Measurements from ENCODE around the gene ANO8.
A peak's percentile ranks its signal among the peaks of the same experiment; 100 is the strongest.

Gene ANO8

DNA sequence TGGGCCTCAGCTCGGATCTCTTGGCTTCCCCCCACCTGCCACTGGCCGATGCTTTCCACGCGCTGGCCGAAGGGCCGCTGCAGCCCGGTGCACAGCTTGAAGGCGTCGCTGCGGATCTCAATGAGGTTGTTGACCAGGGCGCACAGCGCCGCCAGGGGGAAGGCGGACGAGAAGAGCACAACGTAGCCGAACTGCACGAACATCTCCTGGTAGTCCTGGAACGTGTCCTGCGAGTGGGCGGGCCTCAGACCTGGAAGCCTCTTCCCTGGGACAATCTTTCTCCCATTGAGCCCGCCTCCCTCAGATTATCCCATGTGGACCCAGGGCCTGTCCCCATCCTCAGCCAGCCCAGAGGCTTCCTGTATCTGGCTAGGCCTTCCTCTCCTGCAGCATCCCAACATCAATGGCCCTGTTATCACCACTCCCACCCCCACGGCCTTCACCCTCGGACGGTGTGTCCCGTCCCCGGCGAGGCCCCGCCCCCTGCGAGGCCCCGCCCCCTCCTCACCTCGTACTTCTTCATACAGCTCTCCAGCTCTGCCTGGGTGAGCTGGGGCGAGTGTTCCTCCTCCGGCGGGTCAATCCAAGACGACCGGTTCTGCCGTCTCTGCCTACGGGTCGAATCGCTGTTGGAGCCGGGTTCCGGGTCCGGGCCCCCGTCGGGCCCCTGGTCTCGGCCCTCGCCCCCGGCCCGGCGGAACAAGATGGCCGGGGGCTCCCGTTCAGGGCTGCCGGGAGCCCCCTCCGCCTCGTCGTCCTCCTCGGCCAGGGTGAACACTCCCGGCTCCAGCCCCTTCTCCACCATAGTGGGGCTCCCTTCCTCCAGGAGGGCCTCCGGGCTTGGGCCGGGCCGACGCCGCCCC is 6.8 kb downstream of the ANO8 start:
- DNase-seq, result no peak

DNA sequence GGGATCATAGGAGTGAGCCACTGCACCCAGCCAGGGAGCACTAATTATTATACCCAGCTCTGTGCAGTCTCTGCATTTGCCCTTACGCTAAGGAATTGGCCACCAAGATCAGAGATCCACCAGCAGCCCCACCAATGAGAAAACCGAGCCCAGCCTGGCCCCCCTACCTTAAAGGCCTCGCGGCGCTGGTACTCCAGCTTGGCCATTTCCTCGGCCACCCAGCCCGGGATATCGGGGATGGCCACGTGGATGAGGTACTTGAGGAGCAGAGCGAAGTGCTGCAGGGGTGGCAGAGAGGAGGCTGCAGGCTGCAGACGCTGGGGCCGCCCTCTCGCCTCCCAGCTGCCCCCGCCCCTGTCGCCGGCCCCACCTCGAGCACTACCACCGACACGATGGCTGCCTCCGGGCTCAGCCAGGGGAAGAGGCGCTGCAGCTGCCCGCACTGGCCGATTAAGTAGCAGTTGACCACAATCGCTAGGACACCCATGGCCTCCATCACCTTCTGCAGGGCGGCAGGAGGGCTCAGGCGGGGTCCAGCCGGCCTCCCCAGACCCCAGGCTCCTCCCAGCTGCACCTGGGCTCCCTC is 7.5 kb downstream of the ANO8 start:
- DNase-seq, result no peak

DNA sequence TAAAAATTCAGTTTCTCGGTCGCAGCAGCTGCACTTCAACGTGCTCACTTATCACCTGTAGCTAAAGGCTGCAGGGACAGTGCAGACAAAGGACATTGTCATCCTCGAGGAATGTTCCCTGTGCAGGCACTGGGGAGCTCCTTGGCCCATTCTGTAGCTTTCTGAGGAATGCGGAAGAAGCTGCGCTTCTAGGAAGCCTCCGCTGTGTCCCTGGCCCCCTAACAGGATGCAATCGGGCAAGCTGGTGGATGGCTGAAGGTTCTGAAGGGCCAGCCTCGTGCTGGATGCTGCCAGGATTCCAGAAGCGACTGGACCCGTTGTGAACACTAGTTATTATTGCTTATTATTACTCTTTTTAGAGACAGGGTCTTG is 8.1 kb downstream of the ANO8 start:
- DNase-seq, result no peak

DNA sequence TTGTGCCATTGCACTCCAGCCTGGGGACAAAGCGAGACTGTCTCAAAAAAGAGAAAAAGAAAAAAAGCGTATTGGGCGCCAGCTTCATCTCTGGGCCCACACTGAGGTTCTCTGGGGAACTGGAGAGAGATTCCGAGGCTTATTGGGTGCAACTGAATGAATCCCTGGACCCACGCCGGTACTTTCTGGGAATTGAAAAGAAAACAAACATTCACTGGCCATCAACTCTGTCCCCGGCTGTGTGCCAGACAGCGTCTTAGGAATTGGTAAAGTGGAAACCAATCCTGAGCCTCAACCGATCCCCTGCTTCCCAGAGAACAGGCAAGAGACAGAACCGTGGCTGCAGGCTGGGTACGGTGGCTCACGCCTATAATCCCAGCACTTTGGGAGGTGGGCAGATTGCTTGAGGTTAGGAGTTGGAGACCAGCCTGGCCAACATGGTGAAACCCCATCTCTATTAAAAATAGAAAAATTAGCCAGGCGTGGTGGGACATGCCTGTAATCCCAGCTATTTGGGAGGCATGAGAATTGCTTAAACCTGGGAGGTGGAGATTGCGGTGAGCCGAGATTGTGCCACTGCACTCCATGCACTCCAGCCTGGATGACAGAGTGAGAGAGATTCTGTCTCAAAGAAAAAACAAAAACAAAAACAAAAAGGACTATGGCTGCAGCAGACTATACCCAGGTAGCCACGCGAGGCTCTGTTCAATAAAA is 8.6 kb downstream of the ANO8 start:
- no peak for DNase-seq

DNA sequence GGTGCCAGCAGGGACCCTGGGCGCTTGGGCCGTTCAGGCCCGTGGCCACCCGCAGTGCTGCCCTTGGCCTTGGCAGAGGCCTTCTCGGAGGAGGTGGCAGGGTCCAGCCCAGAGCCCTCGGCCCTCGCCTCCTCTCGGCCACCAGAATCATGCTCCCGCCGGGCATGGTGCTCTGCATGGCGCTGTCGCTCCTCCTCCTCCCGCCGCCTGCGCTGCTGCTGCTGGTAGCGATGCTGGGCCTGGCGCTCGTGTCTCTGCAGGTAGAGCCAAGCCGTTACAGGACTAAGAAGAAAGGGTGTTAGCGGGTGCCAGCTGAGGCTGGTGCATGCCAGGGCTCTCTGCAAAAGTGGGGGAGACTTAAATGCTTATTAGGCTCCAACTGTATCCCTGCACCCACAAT is 9.5 kb downstream of the ANO8 start:
- DNase-seq, result no peak

DNA sequence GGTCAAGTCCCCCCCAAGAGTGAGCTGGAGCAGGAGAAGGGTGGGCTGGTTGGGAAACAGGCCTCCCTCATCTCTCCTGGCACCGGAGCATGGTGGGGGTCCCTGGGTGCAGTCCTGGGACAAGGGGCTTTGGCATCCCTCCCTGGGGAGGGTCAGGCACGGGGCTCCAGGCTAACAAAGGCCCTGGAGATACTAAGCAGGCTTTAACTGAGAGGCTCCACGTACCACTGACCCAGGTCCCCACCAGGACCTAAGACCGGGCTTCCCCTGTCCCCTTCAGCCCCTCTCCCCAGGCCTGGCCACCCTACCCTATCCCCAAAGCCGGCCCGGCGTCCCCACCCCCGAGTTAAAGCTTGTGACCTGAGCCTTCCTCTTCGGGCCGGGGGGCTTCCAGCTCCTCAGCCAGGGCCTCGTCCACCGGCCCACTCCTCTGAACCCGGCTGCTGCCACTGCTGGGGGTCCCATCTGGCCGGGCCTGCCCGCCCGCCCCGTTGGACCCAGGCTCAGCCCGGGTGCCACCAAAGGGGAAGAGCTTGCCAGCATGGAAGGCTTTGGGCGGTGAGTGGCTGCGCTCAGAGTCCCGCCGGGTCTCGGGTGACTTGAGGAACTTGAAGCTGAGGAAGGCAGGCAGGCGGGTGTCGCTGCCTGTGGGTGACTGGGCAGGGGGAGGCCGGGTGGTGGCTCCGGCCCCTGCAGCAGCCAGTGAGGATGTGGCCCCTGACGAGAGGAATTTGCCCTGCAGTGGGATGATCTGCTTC is 10.1 kb downstream of the ANO8 start:
- DNase-seq, result no peak

DNA sequence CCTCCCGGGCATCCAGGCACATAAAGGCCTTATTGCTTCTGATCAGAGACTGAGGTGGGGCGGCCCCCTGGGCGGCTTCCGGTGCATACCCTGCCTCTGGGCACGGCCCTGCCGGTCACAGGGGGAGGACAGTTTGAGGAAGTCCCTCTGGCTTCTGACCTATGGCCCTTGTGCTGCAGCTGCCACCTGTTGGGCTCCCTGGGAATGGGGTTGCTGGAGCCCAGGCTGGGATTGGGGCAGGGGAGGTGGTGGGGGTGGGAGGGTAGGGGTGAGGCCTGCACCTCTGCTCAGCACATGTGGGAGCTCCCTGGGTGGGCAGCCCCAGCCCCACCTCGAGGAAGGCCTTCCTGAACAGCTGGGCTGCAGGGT is 10.7 kb downstream of the ANO8 start:
- DNase-seq, result no peak

DNA sequence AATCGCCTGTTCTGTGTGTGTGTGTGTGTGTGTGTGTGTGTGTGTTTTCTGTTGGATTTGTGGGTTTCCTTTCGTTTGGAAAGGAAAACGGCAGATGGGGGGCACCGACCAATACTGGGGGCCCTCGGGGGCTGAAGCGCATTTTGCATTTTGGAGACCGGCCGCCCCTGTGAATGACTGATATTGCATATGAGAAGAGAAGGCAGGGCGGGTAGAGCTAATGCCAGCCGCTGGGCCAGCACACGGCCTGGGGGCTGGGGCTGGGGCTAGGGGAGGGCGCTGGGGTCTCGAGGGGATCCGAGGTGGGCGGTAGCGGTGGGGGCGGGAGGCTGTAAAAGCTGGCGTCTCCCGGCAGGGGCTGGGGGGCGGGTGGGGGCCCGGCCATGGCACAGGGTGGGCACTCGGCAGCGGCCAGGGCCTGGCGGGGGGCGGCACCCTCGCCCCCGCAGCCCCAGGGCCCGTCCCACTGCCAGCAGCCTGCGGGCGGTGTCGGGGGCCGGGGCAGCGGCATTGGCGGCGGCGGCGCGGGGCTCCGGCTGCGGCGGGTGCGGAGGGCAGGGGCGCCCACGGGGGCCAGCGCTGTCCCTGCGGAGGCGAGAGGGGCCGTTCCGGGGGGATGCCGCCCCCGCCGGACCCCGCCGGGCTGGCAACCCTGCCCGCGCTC is 11.2 kb downstream of the ANO8 start:
- DNase-seq, result no peak

DNA sequence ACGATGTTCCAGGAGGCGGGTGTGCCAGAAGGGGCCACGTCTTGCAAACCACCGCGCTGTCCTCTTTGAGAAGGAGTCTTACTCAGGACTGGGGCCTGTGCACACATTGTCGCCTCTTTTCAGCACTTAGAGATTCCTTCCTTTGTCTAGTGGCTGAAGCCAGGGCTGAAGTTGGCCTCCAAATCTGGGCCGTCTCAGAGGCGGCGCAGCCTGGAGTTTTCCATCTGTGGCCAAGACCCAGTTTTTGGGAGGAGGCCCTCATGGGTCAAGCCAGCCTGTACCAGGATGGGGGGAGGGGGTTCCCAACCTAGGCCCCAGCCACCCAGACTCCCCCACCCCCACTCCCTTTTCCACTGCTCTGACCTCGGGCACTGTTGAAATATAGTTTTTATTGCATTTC is 11.8 kb downstream of the ANO8 start:
- DNase-seq, result no peak

DNA sequence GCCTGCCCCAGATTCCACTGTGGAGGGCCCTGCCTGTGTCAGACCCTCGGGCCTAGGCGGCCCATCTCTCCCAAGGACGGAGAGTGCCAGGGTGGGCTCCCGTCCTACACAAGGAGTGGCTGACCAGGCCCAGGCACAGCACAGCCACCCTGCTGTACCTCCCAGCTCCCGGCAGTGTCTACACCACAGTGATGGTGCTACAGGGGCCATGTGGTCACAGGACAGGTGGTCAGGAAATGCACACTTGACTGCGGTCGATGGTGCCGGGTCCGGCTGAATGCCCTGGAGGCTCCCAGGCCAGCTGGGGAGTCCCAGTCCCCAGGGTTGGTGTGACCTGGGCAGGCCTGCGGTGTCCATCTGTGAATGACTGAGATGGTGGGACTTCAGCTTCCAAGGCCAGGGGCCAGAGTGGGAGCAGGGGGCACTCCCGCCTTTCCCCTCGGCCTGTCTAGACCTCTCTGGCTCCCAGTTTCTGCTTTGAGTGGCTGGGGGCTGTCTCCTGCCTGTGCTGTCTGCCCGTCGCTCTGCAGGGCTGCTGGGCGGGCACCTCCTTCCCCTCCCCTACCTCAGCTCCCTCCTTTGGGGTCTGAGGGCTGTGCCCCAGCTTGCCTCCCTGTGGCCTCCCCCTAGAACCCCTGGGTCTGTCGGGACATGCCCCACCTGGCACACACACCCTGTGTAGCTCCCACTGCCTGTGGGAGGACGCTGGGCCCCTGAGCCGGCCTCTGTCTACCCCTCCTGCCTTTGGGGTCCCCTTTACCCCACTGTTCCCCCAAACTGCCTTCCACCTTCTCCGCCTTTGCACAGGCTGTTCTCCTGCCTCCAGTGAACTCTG is 12.8 kb downstream of the ANO8 start:
- no peak for DNase-seq

DNA sequence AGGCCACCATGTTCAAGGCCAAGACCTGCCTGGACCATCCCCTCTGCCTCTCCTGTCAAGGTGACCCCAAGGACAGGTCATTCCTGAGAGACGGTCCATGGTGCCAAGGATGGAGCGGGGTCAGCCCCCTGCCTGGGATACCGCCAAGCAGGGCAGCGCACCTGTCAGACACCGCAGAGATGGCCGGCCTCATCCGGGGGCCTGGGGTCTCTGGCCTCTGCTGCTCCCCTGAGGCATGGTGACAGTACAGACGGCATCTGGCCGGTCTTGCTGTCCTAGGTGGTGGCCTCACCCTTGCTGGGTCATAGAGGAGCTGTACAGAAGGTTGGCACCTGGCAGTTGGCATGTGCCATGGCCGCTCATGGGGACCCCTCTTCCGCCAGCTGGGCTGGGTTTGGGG is 14.2 kb downstream of the ANO8 start:
- DNase-seq, result no peak

DNA sequence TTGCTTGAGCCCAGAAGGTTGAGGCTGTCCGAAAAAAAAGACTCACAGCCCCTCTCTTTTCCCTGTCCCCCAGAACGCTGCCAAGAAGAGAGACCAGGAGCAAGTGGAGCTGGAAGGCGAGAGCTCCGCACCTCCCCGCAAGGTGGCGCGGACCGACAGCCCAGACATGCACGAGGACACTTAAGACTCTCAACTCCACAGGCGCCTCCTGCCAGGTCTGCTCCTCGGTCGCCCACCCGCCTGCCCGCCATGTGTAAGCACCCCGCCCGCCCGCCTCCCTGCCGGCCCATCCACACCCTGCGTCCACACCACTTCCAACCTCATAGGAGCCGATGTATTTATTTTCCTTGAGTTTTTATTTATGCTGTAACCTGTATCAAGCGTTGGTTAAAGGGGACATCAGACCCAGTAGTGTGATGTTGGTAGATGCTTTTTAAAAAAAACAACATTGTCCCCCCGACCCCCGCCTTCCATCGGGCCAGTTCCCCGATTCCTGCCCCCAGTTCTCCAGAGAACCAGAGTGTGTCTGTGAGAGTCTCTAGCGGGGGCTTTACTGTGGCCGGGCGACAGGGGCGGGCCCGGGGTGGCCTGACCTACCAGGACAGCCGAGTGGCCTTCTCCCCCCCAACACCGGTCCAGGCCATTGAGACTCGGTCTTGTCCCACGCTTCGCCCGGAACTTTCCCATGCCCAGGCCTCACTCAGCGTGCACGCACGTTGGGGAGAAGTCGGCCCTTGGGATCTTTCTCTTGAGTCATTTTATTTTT is 15.0 kb downstream of the ANO8 start:
- DNase-seq, result no peak

DNA sequence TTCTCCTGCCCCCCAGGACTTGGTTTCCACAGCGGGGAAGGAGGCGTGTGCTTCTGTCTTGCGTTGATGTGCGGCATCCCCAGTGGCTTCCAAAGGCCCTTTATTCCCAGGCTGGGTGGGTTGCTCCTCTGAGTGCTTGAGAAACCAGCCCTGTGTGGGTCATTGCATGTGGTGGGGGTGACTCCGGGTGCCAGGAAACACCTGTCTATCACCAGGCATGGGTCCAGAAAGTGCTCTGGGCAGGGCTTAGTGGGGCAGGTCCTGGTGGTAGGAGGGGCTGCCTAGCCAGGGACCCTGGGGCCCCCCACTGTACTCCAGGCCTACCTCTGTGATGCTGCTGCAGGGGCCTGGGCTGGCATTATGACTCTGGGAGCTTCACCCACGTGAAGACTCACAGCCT is 15.7 kb downstream of the ANO8 start:
- no peak for DNase-seq

DNA sequence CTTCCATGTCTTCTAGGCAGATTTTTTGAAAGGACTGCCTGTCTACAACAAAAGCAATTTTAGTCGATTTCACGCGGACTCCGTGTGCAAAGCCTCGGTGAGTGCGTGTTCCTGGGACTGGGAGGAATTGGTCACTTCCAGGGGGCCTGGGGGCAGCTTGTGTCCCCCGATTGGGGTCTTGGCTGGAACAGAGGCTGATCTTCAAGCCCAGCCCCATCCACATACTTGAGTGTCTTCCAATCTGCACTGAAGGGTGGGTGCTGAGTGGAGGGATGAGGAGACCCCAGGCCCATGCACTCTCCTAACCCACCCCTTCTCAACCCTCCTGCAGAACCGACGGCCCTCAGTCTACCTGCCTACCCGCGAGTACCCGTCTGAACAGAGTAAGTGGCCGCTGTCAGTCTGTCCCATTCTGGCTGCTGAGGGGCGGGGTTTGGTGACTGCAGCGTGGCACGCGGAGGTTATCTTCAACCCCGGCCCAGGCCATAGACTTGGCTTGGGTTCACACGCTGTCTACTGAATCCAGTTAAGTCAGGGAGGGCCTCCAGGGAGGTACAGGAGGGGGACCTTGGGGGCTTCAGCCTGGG is 20.6 kb downstream of the ANO8 start:
- DNase-seq, result no peak

DNA sequence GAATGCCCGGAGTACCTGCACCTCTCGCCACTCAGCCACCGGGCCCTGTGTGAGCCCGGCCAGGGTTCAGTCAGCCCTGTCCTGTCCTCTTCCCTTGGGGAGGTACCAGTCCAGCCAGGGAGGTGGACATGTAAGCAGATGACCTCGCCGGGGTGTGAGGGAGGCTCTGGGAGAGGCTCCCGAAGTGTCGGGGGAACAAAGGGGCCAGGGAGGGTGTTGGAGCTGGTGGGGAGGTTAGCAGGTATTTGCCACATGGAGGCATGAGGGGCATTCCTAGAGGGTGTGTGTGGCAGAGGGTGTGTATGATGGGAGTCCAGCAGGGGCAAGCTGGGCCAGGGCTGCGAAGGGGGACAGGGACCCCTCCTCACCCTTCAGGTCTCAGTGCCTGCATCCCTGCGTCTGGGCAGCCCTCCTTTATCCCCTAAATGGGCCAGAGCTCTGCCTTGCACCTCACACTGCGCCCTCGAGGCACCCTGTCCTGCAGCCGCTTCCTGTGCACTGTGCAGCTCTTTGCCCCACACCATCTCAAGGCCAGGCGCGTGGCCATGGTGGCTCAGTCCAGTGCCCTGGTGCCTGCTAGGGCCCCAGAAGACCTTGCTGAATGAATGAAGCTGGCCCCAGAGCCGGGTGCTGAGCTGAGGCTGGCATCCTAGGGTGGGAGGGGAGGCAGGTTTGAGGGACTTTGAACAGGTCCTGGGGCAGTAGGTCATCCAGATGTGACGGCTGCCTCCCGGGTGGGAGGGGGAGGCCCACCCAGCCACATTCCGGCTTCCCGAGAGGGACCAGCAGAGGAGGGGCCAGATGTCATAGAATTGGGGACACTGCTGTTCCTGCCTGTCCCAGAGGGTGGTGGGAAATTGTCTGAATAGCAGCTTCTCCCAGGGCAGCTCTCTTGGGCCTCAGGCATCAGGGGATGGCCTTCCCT is 22.2 kb downstream of the ANO8 start:
- DNase-seq, result no peak

DNA sequence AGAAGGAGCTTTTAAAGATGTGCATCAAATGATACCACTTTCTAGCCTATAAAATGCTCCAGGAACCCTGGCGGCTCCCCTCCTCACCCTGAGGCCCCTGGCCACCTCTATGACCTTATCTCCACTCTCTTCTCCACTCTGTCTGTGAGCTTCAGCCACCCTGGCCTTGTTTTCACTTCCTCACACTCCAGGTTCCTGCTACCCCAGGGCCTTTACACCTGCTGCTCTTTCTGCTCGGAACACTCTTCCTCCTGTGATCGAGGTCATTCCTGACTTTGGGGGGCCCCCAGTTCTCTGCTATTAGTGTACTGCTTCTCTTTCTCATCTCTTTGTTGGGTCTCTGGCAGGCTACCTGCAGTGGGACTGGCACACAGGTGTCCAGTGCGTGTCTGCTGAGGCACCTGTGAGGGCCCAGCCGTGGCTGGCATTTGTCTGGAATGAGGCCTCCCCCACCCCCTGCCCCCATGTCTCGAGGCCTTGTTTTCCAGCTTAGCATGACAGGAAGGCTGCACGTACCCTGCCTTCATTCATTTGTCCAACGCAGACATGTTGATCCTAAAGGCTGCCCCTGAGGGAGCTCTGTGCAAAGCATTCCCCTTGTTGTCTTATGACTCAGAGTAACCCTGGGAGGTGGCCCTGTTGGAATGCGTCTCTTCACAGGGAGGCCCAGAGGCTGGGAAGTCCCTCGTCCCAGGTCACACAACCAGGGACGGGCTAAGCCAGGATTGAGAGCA is 23.0 kb downstream of the ANO8 start:
- DNase-seq, result no peak

DNA sequence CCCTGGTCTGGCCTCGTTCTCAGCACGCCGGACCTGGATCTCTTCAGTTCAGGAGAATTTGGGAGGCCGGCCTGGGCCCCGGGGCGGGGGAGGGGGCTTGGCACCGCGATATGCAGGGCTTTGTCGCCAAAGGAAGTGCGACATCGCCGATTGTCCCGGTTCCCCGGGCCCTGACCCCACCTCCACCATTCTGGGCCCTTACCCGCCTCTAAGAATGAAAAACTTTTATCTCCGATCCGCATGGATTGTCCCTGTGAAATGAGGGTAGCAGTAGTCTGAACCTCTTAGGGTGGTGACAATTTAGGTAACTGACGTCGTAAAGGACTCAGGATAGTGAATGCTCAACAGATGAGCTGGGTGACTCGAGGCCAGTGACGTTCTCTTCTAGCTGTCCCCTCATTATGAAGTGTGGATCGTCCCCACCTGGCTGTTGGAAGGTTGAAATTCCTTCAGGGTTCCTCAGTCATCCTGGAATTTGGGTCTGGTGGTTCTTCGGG is 24.6 kb downstream of the ANO8 start:
- DNase-seq, result no peak

DNA sequence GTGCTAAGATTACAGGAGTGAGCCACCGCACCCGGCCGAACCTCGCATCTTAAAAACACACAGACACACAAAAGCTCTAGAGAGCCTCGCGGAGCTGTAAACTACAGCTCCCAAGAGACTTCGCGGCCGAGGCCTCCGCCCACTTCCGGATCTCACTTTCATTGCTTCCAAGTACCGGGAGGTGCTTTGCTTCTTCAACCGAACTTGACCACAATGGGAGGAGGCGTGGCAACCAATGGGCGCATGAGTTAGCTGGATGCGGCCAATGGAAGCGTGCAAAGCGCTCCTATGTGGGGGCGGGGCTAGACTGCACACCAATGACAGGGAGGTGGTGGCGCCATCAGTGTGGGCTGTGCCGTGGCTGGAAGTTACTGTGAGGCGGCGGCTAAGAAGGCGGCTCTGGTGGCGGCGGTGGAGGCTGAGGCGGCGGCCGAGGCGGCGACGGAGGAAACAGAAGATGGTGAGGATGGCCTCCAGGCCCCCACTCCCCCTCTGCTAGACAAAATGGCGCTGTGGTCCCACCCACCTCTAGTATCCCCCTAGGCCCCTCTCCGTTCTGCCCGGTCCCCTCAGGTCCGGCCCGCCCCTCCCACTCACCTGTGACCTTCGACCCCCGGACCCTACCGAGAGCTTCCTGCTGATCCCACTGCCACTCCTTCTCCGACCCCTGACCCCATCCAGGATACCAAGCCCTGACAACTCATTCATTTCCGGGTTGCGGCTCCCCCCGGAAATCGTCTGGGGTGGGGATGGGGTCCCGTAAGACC is 25.3 kb downstream of the ANO8 start, which contains the start of gene DDA1:
DDA1 (plus strand) TSS at position 366 of the 767 bp plus-strand sequence; CDS start at position 458, 92 bp downstream.
- DNase-seq, result peak; percentile 99
